Measurements from ENCODE around the gene SLC32A1. TPM values are rescaled to one million over a fixed set of nuclear protein-coding genes. Genes with fewer than 3 reads are reported as not detected.

The SLC32A1 gene
- total RNA-seq, 1 experiment from 2014 or later = 0.24 TPM

DNA sequence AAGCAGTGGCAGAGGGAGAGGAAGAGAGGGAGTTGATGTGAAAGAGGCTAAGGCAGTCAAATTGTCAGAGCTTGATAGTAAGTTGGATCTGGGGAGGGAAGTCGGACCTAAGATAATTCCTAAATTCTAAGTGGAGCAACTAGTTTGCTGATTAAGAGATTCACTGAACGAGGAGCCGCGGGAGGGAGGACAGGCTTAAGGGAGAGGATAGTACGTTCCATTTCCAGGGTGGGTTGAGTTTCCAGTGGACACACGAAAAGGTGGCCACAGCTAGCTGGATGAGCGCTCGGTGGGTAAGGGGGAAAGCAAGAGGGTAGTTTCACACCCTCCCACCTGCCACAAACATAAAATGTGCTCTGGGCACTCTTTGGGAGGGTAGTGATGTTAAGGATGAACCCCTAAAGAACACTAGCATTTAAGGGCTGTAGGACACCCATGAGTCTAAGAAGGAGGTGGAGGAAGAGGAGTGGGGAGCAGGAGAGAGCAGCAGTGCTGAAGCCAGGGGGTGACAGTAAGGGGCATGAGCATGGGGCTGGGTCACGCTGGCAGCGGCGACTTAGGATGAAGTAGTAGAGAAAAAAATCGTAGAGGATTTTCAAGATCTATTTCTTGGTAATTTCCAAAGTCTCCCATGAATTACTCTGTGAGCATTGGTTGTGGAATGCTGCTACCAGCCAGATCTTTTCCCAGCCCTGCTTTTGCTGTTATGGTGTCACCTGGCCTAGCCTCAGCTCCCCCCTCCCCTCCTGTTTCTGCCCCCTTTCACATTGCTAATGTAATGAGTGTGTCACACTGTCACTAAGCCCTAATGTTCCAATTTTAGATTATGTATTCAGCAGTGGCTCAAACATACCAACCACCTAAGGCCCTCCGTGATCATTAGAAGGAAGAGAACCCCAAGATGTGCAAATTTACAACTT, 45.4 kb downstream of the SLC32A1 start:
- Mint-ChIP-seq H3K36me3 (ENCODE audit: insufficient read depth in 1 of 3, low read depth in 3 of 3) (peaks cover 29 to 82% (median 53%) of the 10 kb centered on the region in 3 experiments), H3K4me1 (peaks cover 2% of the 10 kb centered on the region in 2 experiments; a peak in 1 of 4 replicates), H3K4me3 (no peak overlapping the region; a peak in 1 of 5 replicates), H3K27me3 (ENCODE audit: low read depth) (no peaks in the 10 kb centered on the region), H3K9me3 (peaks cover 9 to 11% of the 10 kb centered on the region in 2 experiments), H3K27ac (peak overlapping the region in 2 of 3 experiments; percentile 15 to 27; a peak in 3 of 7 replicates)
- H4K20me1 ChIP-seq (ENCODE audit: control insufficient read depth, insufficient read depth, insufficient read length) = no peaks in the 10 kb centered on the region
- no peak overlapping the region for H3T11ph ChIP-seq (ENCODE audit: low read length)
- TF ChIP-seq CTCF (conservative IDR thresholded peaks at IDR 0.05) = no peak
- H2BK5ac ChIP-seq (ENCODE audit: insufficient read length, low read length) = no peak overlapping the region
- no peaks in the 10 kb centered on the region for H3K4me1 ChIP-seq (ENCODE audit: insufficient read depth, low read length)
- H4K91ac ChIP-seq (ENCODE audit: insufficient read length, low read depth, low read length) = no peak overlapping the region
- H3K56ac ChIP-seq (ENCODE audit: insufficient read length, low read depth, low read length) = no peak overlapping the region
- H3K4me2 ChIP-seq (ENCODE audit: insufficient read depth, insufficient read length, low read length) = no peak overlapping the region
- DNase-seq = no peak
- no peaks in the 10 kb centered on the region for H3K9me3 ChIP-seq (ENCODE audit: control insufficient read depth, low read depth, low read length)
- H4K8ac ChIP-seq (replicated peaks; ENCODE audit: insufficient read length, low read depth, low read length) = no peak overlapping the region
- no peaks in the 10 kb centered on the region; the same call in 1 of the 2 replicates for H3K79me2 ChIP-seq (ENCODE audit: insufficient read depth, low read length)
- H3K23ac ChIP-seq (ENCODE audit: insufficient read length, low read depth, low read length) = no peak overlapping the region
- H3K4ac ChIP-seq (ENCODE audit: low read depth, low read length) = no peak overlapping the region
- no peak overlapping the region for H2AFZ ChIP-seq (ENCODE audit: low read length)
- H3K14ac ChIP-seq (ENCODE audit: insufficient read depth, low read length) = no peak overlapping the region
- H3K79me1 ChIP-seq (ENCODE audit: insufficient read depth, low read depth, low read length, poor library complexity, severe bottlenecking) = no peaks in the 10 kb centered on the region
- H3K27ac ChIP-seq (ENCODE audit: insufficient read length, low read depth, low read length) = no peak overlapping the region
- H2BK12ac ChIP-seq (ENCODE audit: insufficient read length, low read depth, low read length) = no peak overlapping the region
- H4K5ac ChIP-seq (ENCODE audit: insufficient read length, low read depth, low read length) = no peak overlapping the region
- no peak overlapping the region for H2BK20ac ChIP-seq (ENCODE audit: low read depth, low read length, poor library complexity, severe bottlenecking)
- no peak overlapping the region for H3K18ac ChIP-seq (ENCODE audit: insufficient read length, low read depth, low read length)
- H2AK5ac ChIP-seq (ENCODE audit: insufficient read length, low read length) = no peak overlapping the region
- no CpG with 5 or more reads among the region's 13 CpGs for WGBS (ENCODE audit: extremely low coverage, insufficient read length, low lambda C conversion rate)
- no peaks in the 10 kb centered on the region for H3K23me2 ChIP-seq (ENCODE audit: insufficient read length, low read depth, low read length, poor library complexity, severe bottlenecking)
- no peak overlapping the region for H3K9ac ChIP-seq (ENCODE audit: extremely low read depth, insufficient read length, low read length)
- H3K27me3 ChIP-seq (ENCODE audit: insufficient read depth, low read length) = no peaks in the 10 kb centered on the region
- no peak overlapping the region for H2BK120ac ChIP-seq (ENCODE audit: low read depth, low read length, poor library complexity, severe bottlenecking)
- no peak overlapping the region for H2BK15ac ChIP-seq (ENCODE audit: low read depth, low read length)

Data from H9 (cell line).